VCaP (cell line): ENCODE data around the gene ROR1.
A peak's percentile ranks its signal among the peaks of the same experiment; 100 is the strongest.

Source experiments
- H3K27ac ChIP-seq: fragments of 450-650 bp; 2 replicates; pipeline ENCODE4 v1.5.1; 2017
- TF ChIP-seq, protein P1 (sequence below): fragments of 450-650 bp; conservative IDR thresholded peaks from 2 replicates; pipeline ENCODE4 v1.5.1; 2017; ENCODE audit warnings: mild to moderate bottlenecking, moderate library complexity

Gene ROR1

DNA sequence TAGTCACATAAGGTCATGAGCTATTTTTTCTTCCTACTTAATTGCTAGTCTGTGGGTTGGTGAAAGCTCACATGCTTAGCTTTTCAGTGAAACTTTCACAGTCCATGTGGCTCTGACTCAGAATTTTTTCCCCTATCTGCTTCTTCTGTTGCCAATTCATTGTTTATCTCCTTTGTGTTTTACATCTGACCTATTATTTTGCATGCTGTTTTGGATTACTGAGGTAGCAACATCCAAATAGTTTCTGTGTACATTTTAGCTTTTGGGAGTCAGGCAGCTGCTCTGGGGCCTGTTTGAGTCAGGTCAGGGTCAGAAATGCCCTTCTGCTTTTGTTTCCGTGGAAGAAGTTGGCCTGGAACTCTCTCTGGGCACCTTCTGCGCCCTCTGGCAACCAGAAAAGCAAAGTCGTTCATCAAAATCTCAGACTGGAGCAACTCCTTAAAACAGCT is 40.0 kb downstream of the ROR1 start:
- TF ChIP-seq, protein P1, sequence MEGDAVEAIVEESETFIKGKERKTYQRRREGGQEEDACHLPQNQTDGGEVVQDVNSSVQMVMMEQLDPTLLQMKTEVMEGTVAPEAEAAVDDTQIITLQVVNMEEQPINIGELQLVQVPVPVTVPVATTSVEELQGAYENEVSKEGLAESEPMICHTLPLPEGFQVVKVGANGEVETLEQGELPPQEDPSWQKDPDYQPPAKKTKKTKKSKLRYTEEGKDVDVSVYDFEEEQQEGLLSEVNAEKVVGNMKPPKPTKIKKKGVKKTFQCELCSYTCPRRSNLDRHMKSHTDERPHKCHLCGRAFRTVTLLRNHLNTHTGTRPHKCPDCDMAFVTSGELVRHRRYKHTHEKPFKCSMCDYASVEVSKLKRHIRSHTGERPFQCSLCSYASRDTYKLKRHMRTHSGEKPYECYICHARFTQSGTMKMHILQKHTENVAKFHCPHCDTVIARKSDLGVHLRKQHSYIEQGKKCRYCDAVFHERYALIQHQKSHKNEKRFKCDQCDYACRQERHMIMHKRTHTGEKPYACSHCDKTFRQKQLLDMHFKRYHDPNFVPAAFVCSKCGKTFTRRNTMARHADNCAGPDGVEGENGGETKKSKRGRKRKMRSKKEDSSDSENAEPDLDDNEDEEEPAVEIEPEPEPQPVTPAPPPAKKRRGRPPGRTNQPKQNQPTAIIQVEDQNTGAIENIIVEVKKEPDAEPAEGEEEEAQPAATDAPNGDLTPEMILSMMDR = no peak
- H3K27ac ChIP-seq = peak overlapping the region; percentile 99; the same call in 1 of the 2 replicates

DNA sequence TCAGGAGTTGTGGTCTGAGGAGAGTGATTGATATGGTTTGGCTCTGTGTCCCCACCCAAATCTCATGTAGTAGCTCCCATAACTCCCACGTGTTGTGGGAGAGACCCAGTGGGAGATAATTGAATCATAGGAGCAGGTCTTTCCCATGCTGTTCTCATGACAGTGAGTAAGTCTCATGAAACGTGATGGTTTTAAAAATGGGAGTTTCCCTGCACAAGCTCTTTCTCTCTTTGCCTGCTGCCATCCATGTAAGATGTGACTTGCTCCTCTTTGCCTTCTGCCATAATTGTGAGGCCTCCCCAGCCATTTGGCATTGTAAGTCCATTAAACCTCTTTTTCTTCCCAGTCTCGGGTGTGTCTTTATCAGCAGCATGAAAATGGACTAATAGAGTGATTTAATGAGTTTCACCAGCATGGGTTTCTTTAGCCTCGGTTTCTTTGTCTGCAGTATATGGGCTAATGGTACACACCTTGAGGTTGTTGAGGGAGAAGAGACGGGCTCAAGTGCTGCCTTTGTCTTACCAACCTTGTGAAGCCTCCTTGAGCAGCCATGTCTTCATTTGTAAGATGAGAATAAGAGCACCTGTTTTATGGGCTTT is 42.5 kb downstream of the ROR1 start:
- peak overlapping the region; percentile 99 for H3K27ac ChIP-seq

DNA sequence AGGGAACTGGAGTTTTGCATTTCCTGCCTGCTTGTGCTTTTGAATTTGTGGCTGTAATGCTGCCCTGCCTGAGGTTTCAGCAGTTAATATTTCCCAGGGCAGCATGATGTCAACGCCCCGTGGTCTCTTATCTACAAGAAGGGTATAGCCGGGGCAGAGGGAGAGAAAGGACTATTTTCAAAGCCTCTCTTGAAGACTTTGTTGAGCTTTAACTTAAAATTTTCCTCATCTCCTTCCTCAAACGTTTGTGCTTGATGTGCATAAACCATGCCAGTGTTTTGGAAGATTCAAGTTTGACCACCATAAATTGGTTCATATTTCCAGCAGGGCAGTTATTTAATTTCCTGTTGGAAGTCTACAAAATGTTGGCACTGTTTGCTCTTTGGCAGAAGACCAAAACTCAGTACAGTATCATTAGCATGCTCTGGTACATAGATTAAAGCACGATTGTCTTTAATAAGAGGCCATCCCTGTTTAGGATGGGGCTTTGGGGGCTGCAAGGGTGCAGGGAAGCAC is 43.4 kb downstream of the ROR1 start:
- H3K27ac ChIP-seq = peak overlapping the region; percentile 99
- TF ChIP-seq, protein P1 = no peak

DNA sequence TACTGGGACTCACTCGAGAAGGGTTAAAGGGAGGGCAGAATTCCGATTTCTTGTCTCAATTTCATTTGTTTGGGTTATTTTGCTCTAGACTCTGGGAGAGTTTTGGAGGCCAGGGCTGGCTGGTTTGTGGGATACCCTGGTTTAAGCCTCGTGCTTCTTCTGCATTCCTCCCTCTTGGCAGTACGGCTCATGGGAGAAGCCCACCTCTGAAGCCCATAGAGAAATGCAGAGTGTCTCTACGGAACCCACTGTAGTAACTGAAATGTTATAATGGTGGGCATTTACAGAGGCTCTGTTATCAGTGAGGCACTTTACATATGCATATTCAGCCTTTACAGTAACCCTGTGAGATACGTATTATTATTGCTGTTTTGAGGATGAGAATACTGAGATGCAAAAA is 43.9 kb downstream of the ROR1 start:
- TF ChIP-seq, protein P1 = no peak
- peak overlapping the region; percentile 99 for H3K27ac ChIP-seq

DNA sequence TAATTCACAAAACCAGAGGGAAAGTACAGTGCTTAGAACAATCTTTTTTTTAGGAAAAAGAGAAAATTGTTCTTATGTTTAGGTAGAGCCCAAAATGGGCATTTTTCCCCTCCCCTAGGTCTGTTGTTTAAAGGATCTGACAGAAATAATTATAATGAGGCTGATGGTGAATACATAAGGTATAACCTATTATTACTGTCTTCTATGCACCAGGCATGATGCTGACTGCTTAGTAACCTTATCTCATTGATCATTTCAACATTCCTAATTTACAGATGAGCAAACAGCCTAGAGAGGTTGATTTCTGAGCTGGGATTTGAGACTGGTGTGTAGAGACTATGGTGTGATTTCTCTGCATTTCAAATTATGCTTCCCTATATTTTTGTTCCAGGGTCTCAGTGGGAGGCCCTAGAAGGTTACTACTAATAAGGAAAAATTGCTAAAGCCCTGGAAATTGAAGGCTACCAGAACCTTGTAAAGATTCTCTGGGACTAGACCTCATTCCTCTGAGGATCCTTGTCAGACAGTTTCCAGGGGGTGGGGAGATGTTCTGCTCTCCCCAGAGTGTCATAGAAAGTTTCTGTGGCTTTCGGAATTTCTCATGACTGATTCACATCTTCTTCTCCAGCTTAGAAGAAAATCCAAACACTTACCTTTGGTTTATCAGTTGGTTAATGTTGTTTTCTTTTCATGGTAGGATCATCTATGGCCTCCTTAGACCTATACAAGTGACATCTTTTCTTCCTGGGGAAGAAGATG is 44.9 kb downstream of the ROR1 start:
- H3K27ac ChIP-seq = peak overlapping the region; percentile 99
- TF ChIP-seq, protein P1 = no peak

DNA sequence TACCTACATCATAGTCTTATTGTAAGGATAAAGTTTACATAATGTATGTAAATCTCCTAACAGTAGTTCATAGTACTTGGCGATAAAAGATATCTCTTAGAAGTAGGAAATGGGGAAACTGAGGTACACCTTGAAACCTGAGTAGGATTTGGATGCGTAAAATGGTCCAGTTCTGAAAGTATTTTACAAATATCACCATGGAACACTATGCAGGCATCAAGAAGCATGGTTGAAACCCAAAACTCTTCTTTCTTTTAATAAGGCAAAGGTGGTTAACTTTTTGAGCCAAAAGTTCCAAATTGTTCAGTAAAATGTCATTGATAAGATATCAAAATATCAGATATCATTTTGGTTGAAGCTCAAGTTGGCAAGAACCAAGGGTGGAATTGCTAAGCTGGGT is 46.0 kb downstream of the ROR1 start:
- peak overlapping the region; percentile 99; the same call in 1 of the 2 replicates for H3K27ac ChIP-seq
- TF ChIP-seq, protein P1 = no peak

DNA sequence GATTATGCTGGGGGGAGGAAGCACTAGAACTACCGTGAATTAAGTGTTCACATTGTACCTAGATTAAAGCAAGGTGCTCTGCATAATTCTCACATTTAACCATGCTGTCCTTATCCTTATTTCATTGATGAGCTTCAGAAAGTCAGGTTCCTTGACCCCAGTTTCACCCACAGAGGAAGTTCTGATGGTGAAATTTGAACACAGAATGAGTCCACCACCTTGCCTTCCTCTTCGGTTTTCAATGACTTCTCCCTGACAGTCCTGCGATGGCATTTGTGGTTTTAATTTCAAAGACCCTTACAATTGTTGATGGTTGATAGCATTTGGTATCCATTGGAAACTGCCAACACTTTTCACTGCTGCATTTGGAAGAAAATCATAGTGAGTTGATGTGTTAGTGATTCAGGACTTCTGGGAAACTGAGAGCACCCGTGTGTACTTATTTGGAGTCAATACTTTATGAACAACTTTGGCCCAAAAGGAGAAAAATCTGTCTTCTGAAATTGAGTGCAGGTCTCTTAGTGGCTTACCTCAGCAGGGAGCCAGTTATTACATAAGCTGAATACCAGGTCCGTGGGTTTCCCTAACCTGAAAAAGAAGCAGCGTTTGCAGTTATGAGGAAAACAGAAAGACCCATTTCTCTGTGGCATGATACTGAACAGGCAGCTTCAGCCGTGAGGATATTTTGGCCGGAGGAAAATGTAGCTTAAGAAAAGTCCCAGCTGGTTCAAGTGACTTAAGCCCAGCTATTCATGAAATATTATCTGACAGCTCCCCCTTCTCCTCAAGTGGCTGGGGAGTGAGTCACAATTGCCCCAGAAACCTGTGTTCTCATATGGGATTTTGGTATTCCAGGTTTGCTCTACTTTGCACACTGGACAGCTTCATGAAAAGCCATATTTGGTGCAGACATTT is 47.5 kb downstream of the ROR1 start:
- TF ChIP-seq, protein P1 = no peak
- H3K27ac ChIP-seq = no peak overlapping the region
